Gastrocnemius medialis (tissue), 4 donors: ENCODE measurements around the gene SERPINC1. TPM values are rescaled to one million over a fixed set of nuclear protein-coding genes. Genes with fewer than 3 reads are reported as not detected.
"Not testable (repeated sequence)": the region's sequence is repeated elsewhere in the genome, so short reads cannot be mapped to it uniquely, and the experiment has no call there.

ENCODE experiments used
- ATAC-seq, 2 donors: fragments of 150-250 bp; one replicate each; pipeline ENCODE4 v1.9.1; 2016
- DNase-seq, 2 donors: peaks; one replicate each; pipeline ENCODE4 v3.0.0-alpha.2; 2019
- H3K27ac ChIP-seq, 4 donors: fragments of 200-600 bp; sonication (generic); 1 replicate in 1 of 4; 2 replicates in 3 of 4; pipeline ENCODE4 v1.5.1; 2016 to 2018; ENCODE audit warnings: mild to moderate bottlenecking in 2 of 4, moderate library complexity in 1 of 4
- H3K27me3 ChIP-seq, 3 donors: fragments of 200-600 bp; sonication (generic) in 2 of 3; 1 replicate in 1 of 3; 2 replicates in 2 of 3; pipeline versions ENCODE4 v1.5.1 to v1.6.0; 2016 to 2019; ENCODE audit warnings: mild to moderate bottlenecking in 1 of 3, moderate library complexity in 1 of 3
- H3K36me3 ChIP-seq, 2 donors: fragments of 200-600 bp; sonication (generic) in 1 of 2; one replicate each; pipeline ENCODE4 v1.5.1; 2017 to 2018
- H3K4me1 ChIP-seq, 2 donors: fragments of 200-600 bp; sonication (generic) in 1 of 2; one replicate each; pipeline ENCODE4 v1.5.1; 2016 to 2017; ENCODE audit warnings: mild to moderate bottlenecking in 2 of 2
- H3K4me3 ChIP-seq, 4 donors: fragments of 200-600 bp; sonication (generic) in 3 of 4; 1 replicate in 1 of 4; 2 replicates in 3 of 4; pipeline ENCODE4 v1.5.1; 2016 to 2019; ENCODE audit warnings: mild to moderate bottlenecking in 2 of 4
- H3K9me3 ChIP-seq, 3 donors: fragments of 200-600 bp; sonication (generic) in 2 of 3; 1 replicate in 1 of 3; 2 replicates in 2 of 3; pipeline ENCODE4 v1.5.1; 2016 to 2019
- POLR2A ChIP-seq, 2 donors: fragments of 450-650 bp; IDR thresholded peaks; one replicate each; pipeline ENCODE4 v1.6.1; 2017; ENCODE audit warnings: antibody characterized with exemption in 2 of 2, mild to moderate bottlenecking in 2 of 2, moderate library complexity in 2 of 2
- in situ Hi-C, 4 donors: fragments of 200-750 bp; cut with MboI; loops; one replicate each; pipeline versions ENCODE4 v1.15.0 to v1.8.0; 2017; ENCODE audit warnings: low sequenced_read_pairs in 4 of 4
- intact Hi-C: fragments of 100-400 bp; cut with DNase I; formaldehyde crosslinking; loops from one replicate; pipeline ENCODE4 v1.15.1; 2023; ENCODE audit warnings: low total_unique reads
- total RNA-seq, 4 donors: library from RNA; depleted of rRNA; stranded (reverse); fragments of >200 nt; gene quantifications; one replicate each; pipeline versions ENCODE4 v1.1.0 to v1.2.3, GENCODE V29; 2016
- TF ChIP-seq, protein P1 (sequence below), 5 experiments: fragments of 450-650 bp in 3 of 5; fragments of 200-600 bp in 2 of 5; sonication (generic) in 2 of 5; IDR thresholded peaks in 4 of 5; conservative IDR thresholded peaks in 1 of 5; 1 replicate in 4 of 5; 2 replicates in 1 of 5; pipeline ENCODE4 v1.5.1; 2016 to 2019; ENCODE audit warnings: antibody characterized with exemption in 5 of 5, mild to moderate bottlenecking in 3 of 5, moderate library complexity in 3 of 5

Gene SERPINC1
- total RNA-seq, 4 donors from 2014 or later: 1.7 to 4.5 (median 2.2) TPM; not detected in 1

GRCh38 chr1:173864179-173864867 lies 52.8 kb downstream of the SERPINC1 start:
- ATAC-seq (no peak), DNase-seq (no peak)
- peak overlapping the region; percentile 6 to 95 (median 26) for H3K27ac ChIP-seq
- no peak for TF ChIP-seq POLR2A (IDR thresholded peaks at IDR 0.05)
- TF ChIP-seq, protein P1, sequence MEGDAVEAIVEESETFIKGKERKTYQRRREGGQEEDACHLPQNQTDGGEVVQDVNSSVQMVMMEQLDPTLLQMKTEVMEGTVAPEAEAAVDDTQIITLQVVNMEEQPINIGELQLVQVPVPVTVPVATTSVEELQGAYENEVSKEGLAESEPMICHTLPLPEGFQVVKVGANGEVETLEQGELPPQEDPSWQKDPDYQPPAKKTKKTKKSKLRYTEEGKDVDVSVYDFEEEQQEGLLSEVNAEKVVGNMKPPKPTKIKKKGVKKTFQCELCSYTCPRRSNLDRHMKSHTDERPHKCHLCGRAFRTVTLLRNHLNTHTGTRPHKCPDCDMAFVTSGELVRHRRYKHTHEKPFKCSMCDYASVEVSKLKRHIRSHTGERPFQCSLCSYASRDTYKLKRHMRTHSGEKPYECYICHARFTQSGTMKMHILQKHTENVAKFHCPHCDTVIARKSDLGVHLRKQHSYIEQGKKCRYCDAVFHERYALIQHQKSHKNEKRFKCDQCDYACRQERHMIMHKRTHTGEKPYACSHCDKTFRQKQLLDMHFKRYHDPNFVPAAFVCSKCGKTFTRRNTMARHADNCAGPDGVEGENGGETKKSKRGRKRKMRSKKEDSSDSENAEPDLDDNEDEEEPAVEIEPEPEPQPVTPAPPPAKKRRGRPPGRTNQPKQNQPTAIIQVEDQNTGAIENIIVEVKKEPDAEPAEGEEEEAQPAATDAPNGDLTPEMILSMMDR (IDR thresholded peaks at IDR 0.05 in 4 of 5, conservative IDR thresholded peaks at IDR 0.05 in 1 of 5): no peak
- no peaks in the 10 kb centered on the region for H3K9me3 ChIP-seq
- in situ Hi-C loops: loop anchor here in 1 of 4 donors (25.0 kb wide), 1 partner anchor 1123 kb away; the partner anchor contains the start of gene CACYBP
- peaks cover 0 to 61% of the 10 kb centered on the region in 2 donors for H3K36me3 ChIP-seq
- no peak overlapping the region for H3K4me3 ChIP-seq
- peaks cover 24 to 27% of the 10 kb centered on the region in 2 donors for H3K4me1 ChIP-seq
- H3K27me3 ChIP-seq: no peaks in the 10 kb centered on the region
- intact Hi-C loops: no loop called here

DNA sequence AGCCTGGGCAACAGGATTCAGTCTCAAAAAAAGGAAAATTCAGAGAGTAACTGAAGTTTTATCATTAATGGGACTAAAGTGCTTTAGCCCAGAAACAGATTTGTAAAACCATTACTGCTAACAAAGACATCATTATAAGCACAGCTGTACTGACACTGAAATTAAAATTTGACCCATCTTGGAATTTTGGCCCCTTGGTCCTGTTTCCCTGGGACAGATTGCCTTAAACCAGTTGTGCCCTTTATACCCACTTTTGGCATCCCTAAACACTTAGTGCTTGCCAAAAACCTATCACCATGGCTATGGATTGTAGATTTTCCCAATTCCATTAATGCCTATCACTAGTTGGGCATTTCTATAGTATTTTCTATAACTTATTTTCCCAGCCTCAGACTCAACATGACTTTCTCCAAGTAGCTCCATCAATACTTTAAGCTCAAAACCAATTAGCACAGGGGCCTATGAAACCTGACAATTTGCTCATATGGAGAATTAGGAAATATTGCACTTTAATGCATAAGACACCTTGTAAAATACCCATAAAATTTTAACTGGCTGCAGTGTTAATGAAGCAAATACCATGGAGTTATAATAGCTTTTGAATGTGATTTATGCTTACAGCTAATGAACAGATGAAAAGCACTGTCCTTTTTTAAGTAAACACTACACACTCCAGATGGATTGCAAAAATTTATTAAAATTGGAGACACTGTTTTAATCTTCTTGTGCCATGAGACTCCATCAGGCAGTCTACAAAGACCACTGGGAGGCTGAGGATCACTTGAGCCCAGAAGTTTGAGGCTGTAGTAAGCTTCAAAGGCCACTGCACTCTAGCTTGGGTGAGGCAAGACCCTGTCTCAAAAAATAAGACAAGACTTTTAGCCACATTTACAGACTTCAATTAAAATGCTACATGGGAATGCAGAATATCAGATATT lies 53.6 kb downstream of the SERPINC1 start:
- Histone ChIP-seq H3K27ac (peak overlapping the region in 1 of 4 donors; percentile 95), H3K4me1 (peaks cover 18 to 24% of the 10 kb centered on the region in 2 donors), H3K9me3 (no peaks in the 10 kb centered on the region), H3K4me3 (no peak overlapping the region), H3K27me3 (no peaks in the 10 kb centered on the region), H3K36me3 (peaks cover 0 to 69% of the 10 kb centered on the region in 2 donors)
- intact Hi-C loops: no loop called here
- in situ Hi-C loops: loop anchor here in 1 of 4 donors (25.0 kb wide), 1 partner anchor 1124 kb away; the partner anchor contains the start of gene CACYBP
- TF ChIP-seq, protein P1 (IDR thresholded peaks at IDR 0.05 in 4 of 5, conservative IDR thresholded peaks at IDR 0.05 in 1 of 5): no peak
- TF ChIP-seq POLR2A (IDR thresholded peaks at IDR 0.05): no peak
- no peak for DNase-seq
- ATAC-seq: no peak

DNA sequence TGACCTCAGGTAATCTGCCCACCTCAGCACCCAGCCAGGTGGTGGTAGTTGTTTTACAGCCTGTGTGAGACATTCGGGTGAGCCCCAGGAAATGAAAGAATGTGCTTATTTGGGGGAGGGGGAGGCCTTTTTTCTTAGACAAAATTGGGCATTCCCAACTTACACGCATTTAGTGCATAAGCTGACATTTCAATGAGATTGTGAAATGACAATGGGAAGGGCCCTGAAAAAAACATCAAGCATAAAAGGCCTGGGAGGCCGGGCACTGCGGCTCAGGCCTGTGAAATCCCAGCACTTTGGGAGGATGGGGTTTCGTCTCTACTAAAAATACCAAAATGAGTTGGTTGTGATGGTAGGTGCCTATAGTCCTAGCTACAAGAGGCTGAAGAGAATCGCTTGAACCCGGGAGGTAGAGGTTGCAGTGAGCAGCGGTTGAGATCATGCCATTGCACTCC lies 54.3 kb downstream of the SERPINC1 start:
- no peak for DNase-seq
- H3K4me1 ChIP-seq: peaks cover 18 to 24% of the 10 kb centered on the region in 2 donors
- TF ChIP-seq, protein P1 (IDR thresholded peaks at IDR 0.05 in 4 of 5, conservative IDR thresholded peaks at IDR 0.05 in 1 of 5): no peak
- TF ChIP-seq POLR2A (IDR thresholded peaks at IDR 0.05): no peak
- H3K9me3 ChIP-seq: no peaks in the 10 kb centered on the region
- intact Hi-C loops: no loop called here
- no peaks in the 10 kb centered on the region for H3K27me3 ChIP-seq
- no peak overlapping the region for H3K4me3 ChIP-seq
- ATAC-seq: no peak
- in situ Hi-C loops: loop anchor here in 1 of 4 donors (25.0 kb wide), 1 partner anchor 1125 kb away; the partner anchor contains the start of gene CACYBP
- H3K36me3 ChIP-seq: peaks cover 0 to 76% of the 10 kb centered on the region in 2 donors
- H3K27ac ChIP-seq: no peak overlapping the region

GRCh38 chr1:173862146-173862768 lies 54.9 kb downstream of the SERPINC1 start:
- peaks cover 0 to 81% of the 10 kb centered on the region in 2 donors for H3K36me3 ChIP-seq
- ATAC-seq, H3K4me3 ChIP-seq, H3K9me3 ChIP-seq, DNase-seq, H3K27me3 ChIP-seq, H3K27ac ChIP-seq, intact Hi-C loops: not testable (repeated sequence)
- peaks cover 18 to 21% of the 10 kb centered on the region in 2 donors for H3K4me1 ChIP-seq
- in situ Hi-C loops: loop anchor here in 1 of 4 donors (25.0 kb wide), 1 partner anchor 1125 kb away; the partner anchor contains the start of gene CACYBP
